HT1080 (cell line): Measurements from ENCODE around the gene PCDHGC4. TPM values are rescaled to one million over a fixed set of nuclear protein-coding genes. Genes with fewer than 3 reads are reported as not detected.

Source experiments
- DNase-seq: peaks from one replicate; pipeline ENCODE4 v3.0.0-alpha.2; 2015; ENCODE audit warnings: low read depth
- total RNA-seq: library from RNA; depleted of rRNA; stranded (reverse); fragments of >200 nt; shearing (Covaris generic); gene quantifications from 2 replicates; pipeline ENCODE4 v1.2.3, GENCODE V29; 2014

Gene PCDHGC4
- total RNA-seq, 1 experiment from 2014 or later: 0.14 TPM

DNA sequence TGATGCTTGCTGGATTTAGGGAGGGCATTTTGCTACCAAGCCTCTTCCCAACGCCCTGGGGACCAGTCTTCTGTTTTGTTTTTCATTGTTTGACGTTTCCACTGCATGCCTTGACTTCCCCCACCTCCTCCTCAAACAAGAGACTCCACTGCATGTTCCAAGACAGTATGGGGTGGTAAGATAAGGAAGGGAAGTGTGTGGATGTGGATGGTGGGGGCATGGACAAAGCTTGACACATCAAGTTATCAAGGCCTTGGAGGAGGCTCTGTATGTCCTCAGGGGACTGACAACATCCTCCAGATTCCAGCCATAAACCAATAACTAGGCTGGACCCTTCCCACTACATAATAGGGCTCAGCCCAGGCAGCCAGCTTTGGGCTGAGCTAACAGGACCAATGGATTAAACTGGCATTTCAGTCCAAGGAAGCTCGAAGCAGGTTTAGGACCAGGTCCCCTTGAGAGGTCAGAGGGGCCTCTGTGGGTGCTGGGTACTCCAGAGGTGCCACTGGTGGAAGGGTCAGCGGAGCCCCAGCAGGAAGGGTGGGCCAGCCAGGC, 27.0 kb downstream of the PCDHGC4 start:
- DNase-seq: no peak

DNA sequence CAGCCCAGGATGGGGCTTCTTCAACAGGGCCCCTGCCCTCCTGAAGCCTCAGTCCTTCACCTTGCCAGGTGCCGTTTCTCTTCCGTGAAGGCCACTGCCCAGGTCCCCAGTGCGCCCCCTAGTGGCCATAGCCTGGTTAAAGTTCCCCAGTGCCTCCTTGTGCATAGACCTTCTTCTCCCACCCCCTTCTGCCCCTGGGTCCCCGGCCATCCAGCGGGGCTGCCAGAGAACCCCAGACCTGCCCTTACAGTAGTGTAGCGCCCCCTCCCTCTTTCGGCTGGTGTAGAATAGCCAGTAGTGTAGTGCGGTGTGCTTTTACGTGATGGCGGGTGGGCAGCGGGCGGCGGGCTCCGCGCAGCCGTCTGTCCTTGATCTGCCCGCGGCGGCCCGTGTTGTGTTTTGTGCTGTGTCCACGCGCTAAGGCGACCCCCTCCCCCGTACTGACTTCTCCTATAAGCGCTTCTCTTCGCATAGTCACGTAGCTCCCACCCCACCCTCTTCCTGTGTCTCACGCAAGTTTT, 27.6 kb downstream of the PCDHGC4 start:
- DNase-seq: no peak

DNA sequence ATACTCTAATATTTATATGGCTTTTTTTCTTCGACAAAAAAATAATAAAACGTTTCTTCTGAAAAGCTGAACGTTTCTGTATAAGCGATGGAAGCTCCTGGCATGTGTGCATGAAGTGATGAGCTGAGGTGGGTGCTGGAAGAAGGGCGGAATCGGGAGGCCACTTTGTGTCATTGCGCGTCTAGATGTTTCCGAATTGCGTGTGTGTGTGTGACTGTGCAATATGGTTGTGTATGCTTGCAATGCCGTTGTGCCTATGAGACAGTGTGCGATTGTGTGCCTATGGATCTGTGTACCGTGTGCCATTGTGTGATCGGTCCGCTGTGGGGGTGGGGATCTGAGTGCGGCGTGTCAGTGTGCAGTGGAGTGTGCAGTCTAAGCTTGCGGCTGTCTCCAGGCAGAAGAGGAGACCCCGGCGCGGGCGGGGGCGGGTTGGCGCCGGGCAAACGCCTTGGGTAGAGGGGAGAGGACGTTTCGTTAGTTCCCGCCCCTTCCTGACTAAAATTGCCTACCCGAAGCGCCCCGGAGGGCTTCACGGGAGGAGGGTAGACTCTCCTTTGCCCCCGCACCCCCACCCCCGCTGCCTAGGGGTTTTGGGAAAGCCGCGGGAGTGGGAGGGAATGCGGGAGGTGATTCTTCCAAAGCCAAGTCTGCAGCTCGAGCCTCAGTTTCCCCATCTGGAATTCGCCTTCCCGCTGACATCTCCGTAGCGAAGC, 28.2 kb downstream of the PCDHGC4 start:
- DNase-seq: no peak

DNA sequence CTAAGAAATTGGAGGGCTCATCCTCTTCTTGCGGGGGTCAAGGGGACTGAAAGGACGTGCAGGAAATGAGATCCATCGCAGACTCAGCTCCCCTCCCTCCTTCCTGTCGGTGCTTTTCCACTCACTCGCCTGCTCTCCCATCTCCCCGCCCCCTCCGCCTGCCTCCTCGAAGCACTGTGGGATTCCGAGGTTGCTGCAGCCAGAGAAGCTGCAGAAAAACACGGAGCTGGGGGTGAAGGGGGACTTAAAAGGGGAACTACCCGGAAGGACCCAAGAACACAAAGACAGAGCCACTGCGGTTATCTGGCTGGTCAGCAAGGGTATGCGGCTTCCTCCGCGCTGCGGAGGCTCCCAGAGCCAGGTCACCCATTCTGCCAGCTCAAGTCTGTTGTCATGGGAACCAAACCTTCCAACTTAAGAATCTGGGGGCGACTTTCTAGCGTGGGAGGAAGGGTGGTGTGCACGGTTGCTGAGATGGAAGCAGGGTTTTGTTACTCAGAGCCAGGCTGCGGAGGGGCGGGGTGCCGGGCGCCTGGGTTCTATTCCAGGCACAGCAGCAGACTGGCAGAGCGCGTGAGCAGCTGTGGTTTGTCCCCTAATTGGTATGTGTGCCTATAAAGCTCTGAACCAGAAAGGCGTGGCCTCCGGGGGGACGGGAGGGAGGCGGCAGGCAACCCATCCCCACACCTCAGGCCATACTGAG, 28.9 kb downstream of the PCDHGC4 start:
- no peak for DNase-seq

DNA sequence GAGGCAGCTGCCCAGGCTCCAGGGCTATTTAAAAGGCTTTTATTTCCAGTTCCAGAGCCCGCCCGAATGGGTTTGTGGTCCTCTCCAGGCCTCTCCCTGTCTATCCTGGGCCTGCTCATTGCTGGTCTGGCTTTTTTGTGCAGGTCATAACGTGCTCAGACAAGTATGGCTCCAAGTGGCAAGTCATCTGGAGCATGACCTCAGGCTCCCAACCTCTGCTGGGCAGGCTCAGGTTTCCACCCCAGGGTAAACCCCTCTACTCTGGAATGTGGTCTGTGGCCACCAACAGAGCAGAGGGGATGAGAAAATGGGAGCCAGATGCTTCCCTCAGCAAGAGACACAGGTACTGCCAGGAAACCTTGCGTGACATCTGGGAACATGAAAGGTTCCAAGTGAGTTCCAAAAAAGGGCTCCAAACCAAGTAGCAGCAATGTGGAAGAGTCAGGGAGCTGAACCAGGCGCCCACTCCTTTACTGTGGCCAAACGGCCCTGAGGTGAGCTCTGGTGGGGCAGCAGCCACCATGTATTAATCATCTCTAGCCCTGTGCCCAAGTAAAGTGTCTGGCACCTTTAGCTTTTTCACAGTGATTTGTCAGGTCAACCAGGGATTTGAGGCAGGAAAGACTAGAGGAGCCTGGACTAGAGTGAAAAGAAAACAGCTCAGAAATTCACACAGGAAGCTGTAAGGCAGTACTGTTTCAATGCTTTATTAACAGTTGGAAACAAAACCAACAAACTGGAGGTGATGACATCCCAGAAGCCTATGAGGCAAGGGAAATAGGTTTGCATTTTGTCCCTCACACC, 29.7 kb downstream of the PCDHGC4 start:
- peak; percentile 22 for DNase-seq

DNA sequence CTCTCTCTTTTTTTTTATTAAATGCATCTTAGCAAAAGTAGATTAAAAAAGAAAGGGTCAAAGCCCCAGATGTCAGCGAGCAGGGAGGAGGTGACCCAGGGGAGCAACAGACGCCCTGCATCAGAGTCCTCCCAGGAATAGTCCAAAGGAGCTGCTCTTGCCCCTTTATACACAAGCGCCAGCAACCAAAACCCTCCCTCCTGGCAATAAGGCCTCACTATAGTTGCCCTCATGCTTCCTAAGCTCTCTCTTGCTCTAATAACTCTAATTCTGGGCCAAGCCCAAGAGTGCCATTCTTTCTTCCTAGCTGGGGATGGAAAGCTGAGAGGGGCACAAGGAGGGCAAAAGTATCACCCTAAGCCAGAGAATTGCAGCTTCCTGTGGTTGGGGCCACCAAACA, 30.3 kb downstream of the PCDHGC4 start:
- no peak for DNase-seq

DNA sequence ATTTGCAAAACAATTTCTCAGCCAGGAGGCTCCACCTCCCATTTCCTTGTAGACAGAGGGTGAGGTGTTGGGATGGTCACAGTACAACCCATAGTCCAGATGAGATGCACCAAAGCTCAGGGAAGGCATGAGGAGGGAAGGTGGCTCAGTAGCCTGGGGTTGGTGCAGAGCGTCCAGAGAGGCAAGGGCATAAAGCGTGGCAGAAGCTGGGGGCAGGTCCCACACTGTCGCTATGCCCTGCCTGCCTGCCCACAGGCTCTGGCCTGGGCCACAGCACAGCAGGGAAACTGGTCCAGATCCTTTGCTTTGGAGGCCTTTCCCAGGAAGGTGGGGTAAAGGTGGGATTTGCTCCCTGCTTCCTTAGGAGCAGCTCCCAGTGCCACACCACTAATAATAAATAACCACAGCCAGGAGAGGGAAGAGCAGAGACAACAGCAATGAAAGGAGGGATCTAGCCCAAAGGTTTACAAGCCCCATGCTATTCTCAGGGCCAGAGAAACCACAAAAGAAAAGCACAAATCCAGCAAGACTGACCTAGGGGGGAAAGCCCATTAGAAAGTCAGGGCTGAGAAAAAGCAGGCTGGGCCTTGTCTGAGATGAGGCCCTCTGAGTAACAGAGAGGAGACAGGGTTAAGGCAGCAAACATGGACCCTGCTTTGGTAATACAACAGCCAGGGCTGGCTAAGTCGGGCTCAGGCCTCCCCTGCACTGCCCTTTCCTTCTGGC, 31.3 kb downstream of the PCDHGC4 start:
- DNase-seq: no peak

DNA sequence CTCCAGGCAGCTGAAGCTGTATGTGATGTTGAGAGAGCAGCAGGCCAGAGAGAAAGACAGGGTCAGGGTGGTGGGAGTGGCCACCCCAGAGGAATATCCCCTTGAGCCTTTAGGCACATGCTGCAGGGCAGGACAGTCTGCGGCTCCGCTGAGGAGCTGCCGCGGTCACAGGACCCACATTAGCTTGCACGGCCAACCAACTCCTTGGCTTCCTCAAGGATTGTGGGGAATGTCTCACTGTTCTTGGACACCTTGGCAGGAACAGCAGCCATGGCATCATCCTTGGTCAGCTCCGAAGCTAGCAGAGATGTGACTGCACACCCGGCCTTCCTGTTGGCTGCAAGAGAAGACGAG, 31.8 kb downstream of the PCDHGC4 start:
- no peak for DNase-seq

DNA sequence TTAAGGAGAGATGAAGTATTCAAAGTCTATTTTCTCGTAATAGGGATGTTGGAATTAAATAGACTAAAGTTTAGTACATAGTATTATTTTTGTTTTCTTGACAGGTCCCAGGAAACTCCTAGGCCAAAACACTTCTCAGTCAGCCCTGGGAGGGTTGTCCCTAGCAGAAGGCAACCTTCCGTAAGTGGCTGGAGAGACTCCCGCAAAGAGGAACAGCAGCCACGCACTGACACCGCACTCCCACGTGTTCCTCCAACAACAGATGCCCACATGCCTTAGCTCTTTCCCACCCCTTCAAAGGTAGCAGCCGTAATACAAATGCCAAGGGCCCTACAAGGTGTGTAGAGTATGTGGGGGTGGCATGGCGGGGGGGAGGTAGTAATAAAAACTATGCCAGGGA, 32.5 kb downstream of the PCDHGC4 start:
- DNase-seq: no peak

DNA sequence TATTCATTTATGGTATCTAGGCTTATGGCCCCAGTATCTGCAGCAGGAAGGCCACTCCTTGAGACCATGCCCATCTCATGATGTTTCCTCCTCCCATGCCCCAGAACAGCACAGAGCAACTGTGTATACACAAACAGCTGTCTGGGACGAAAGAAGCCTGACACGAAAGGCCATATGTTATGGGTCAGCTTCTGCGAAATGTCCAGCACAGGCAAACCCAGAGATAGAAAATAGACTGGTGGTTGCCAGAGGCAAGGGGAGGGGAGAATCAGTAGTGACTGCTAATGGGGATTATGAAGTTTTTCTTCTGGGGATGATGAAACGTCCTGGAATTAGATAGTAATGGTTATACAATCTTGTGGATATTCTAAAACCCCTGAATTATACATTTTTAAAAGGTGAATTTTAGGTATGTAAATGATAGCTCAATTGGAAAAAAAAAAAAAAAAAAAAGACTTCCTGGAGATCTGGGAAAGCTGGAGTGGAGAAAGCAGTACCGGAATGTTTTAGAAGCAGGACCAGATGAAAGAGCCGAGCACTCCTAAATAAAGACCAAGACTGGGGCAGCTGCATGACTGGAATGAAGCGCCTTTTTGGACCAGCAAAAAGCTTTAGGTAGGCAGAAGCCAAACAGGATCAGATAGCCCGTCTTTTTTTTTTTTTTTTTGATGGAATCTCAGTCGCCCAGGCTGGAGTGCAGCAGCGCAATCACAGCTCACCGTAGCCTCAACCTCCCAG, 33.2 kb downstream of the PCDHGC4 start:
- no peak for DNase-seq

DNA sequence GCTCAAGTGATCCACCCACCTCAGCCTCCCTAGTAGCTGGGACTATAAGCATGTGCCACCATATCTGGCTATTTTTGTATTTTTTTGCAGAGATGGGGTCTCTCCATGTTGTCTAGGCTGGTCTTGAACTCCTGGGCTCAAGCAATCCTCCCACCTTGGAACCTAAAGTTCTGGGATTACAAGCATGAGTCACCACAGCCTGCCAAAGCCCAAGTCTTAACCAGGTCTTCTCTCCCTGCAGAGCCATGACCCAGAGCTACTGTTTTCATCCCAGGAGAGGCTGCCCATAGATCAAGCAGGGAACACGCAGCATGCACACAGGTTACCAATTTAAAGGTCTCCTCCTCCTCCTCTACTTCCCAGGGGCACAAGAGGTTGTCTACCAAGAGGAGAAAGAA, 33.8 kb downstream of the PCDHGC4 start:
- peak; percentile 24 for DNase-seq

DNA sequence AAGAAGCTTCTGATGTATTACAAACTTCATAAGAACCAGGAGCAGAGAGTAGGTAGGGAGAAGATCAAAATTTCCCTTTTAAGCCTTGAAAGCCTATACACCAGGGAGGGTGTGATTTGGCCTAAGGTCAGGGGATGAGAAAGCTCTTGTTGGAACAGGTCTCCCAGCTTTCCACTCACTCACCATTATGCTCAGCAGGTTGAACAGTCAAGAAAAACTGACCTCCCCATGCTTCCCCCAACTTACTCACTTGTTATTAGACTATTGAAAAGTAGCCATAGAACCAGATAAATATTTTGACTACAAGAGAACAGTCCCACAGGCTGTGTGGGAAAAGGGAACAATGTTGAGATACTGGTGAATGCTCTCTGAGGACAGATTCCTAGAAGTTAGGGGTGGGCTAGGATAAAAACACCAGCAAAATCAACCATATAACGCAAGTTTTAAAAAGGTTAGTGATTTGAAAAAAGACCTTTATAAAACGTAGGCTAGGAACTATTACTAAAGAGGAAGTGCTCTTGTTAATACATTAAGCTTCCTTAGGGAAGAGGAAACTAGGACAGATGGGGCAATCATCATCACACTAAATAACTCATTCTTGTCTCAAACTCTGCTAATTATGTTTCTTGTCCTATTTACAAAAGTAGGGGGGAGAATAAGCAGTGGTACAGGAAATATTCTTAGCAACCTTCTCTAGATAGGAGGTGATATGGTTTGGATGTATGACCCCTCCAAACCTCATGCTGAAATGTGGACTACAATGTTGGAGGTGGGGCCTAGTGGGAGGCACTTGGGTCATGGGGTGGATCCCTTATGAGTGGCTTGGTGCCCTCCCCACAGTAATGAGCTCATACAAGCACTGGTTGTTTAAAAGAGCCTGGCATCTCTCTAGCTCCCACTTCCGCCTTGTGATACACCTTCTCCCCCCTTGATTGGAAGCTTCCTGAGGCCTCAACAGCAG, 35.1 kb downstream of the PCDHGC4 start:
- peak; percentile 24 for DNase-seq

DNA sequence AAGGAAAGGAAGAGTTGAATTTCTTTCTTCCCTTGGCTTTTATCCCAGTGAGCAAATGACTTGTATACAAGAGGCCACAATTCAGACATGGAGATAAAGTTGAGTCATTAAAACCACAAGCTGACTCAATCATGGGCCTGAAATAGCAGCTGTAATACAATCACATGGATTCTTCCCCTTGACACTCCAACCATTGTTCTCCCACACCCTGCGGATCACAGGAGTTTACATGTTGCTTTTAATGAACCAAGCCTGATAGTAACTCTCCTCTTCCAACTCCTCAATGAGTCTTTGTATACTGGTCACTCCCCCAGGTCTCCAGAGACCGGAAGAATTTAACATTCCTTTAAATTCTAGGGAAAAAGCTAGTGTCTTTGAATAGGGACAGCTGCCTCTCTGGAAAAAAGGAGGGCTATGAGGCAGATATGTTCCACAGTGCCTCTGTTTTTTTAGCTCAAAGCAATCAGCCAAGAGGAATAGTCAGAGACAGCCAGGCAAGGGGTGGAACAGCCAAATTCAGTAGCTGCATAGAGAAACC, 36.5 kb downstream of the PCDHGC4 start:
- peak; percentile 100 for DNase-seq

DNA sequence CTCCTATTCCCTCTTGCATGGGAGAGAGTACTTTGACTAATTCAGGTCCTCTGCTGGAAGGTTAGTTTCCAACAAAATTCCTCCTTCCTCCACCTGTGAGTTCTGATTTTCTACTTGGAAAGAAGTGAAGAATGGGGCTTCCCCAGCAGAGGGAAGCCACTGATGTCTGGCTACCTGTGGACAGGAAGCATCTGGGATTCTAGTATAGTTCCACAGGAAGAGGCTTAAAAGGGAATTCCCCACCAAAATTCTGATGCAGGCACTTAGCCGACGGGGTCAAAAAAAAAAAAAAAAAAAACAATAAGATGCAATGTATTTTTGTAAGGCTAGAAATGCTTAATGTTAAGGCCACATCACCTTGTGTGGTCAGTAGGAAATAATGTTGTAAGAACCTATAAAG, 37.5 kb downstream of the PCDHGC4 start:
- DNase-seq: no peak

DNA sequence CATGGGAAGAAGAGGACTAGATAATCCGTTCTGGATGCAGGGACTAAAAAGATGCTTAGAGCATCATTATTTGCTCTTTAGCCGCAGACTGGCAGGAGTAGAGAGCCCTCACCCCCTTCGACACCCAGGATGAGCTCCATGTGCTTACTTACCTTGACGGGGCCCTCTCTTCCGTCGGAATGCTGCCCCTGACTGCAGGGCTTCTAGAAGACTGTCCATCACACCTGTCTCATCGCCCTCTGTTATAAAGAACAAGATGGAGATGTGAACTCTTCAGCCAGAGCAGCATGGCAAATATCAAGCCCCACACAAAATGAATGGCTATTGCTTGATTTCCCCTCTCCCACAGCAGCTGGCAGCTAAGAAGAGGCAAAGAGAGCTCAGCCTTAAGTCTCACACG, 39.2 kb downstream of the PCDHGC4 start:
- no peak for DNase-seq

DNA sequence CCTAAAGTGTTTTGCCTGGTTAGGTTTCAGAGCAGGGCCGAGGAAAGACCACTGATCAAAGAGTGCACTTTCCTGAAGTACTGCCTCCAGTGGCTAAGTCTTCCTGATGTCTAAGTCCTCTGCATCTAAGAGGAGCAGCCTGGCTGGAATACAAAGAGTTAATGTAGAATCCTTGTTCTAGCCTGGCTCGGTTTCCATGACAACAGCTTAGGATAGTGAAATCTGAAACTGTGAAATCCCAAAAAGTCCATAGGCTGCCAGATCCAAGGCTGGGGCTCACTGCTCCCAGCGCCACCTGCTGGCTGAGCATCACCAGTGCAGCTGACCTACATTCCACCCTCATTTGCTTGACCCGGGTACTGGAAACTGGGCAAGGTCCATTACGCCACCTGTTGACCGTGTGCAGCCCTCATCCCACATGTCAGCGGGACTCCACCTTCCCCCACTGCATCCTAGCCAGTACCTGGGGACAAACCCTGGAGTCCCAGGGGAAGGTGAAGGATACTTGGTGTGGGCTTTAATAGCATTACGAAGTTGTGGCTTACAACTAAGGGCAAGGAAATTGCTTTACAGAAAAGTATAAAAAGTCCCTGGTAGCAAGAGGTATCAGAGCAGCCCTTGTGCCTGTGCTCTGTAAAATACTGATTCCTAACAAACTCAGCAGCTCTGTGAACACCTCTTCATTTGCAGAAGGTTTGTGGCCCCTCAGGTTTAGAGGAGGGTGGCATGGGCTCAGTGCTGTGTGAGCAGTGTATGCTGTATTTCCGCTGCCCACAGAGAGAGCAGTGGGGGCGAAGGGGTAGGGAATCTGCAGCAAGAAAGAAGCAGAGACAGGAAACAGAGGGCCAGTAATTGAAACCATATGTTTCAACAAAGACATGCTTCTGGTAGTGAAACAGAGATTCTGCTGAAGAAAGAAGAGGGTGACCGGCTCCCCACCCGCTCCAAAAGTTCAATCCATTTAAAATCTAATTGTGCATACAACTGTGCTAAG, 40.1 kb downstream of the PCDHGC4 start:
- peak; percentile 97 for DNase-seq

DNA sequence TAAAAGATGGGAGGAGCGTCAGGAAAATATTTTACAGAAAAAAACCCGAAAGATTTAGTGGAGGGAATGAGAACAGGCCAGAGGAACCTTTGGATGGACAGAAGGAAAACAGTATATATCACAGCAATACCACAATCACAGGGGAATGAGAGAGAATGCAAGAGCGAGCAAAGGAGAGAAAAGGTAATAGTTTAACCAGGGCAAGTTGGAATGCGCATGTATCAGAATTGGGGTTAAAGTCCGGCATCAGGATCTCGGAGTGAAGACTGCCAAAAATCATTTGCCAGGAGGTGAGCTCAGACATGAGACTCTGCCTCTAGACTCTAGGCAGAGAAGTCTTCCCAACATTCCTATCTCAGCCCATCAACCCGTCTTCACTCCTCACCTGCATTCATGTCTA, 40.8 kb downstream of the PCDHGC4 start:
- no peak for DNase-seq

DNA sequence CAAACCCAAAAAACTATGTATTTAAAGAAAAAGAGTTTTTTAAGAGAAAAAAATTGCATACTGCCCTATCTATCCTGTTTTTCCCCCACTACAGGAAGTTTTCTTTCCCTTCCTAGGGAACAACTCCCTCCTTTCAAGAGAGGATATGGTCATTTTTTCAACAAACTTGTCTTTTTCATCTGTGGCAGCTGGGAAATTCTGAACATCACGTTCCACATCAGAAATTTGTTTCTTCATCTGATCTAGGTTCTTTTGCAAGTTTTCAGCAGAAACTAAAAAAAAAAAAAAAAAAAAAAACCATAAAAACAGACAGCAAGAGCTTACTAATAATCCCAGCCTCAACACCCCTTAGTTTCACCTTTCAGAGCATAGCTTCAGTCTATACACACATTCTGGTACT, 42.6 kb downstream of the PCDHGC4 start:
- no peak for DNase-seq
